K562 (cell line): ENCODE results near the gene PAFAH2. TPM values are rescaled to one million over a fixed set of nuclear protein-coding genes. Genes with fewer than 3 reads are reported as not detected.
A peak's percentile ranks its signal among the peaks of the same experiment; 100 is the strongest.

Experiments used
- C11orf30 ChIP-seq: fragments of 450-650 bp; IDR thresholded peaks from 2 replicates; pipeline ENCODE4 v1.6.1; 2016; ENCODE audit warnings: low read depth, mild to moderate bottlenecking
- CBFA2T2 ChIP-seq: fragments of 450-650 bp; conservative IDR thresholded peaks from 2 replicates; pipeline ENCODE4 v1.6.1; 2017; ENCODE audit warnings: mild to moderate bottlenecking
- CHD4 ChIP-seq: fragments of 200-600 bp; sonication (generic); IDR thresholded peaks from 3 replicates; pipeline ENCODE4 v1.6.1; 2012; ENCODE audit warnings: low read depth, mild to moderate bottlenecking, mixed read lengths, low read length, inconsistent platforms; ENCODE audit not compliant: insufficient read depth, insufficient replicate concordance, poor library complexity, severe bottlenecking
- ETV5 ChIP-seq: sonication (generic); formaldehyde crosslinking; IDR thresholded peaks from 2 replicates; pipeline ENCODE4 v1.4.0; 2020; ENCODE audit warnings: low read depth, mild to moderate bottlenecking, missing genetic modification reagents
- HBP1 ChIP-seq: fragments of 450-650 bp; formaldehyde crosslinking; IDR thresholded peaks from 2 replicates; pipeline ENCODE4 v1.4.0; 2022; ENCODE audit warnings: missing genetic modification characterization
- JUND ChIP-seq, 2 experiments: IDR thresholded peaks; 2 replicates in 1 of 2; 3 replicates in 1 of 2; pipeline ENCODE4 v1.6.1; 2011; ENCODE audit warnings: borderline replicate concordance in 2 of 2, low read depth in 2 of 2, low read length in 2 of 2, improper control_type of control experiment in 1 of 2, missing biosample characterization in 1 of 2, missing genetic modification characterization in 1 of 2, missing genetic modification reagents in 1 of 2
- MYC ChIP-seq, 2 experiments: fragments of 250-450 bp in 1 of 2; sonication (Bioruptor Pico) in 1 of 2; IDR thresholded peaks; 2 replicates each; pipeline versions ENCODE4 v1.5.1 to v1.6.1; 2012 to 2021; ENCODE audit warnings: low read depth in 2 of 2, borderline replicate concordance in 1 of 2, improper control_type of control experiment in 1 of 2, low read length in 1 of 2, mild to moderate bottlenecking in 1 of 2, moderate library complexity in 1 of 2
- POLR2B ChIP-seq: fragments of 450-650 bp; IDR thresholded peaks from 2 replicates; pipeline ENCODE4 v1.6.1; 2018; ENCODE audit warnings: low read depth; ENCODE audit not compliant: partially characterized antibody
- PTRF ChIP-seq: fragments of 450-650 bp; IDR thresholded peaks from 2 replicates; pipeline ENCODE4 v1.6.1; 2016; ENCODE audit warnings: mild to moderate bottlenecking, missing genetic modification characterization, missing compliant biosample characterization
- SREBF2 ChIP-seq: sonication (generic); formaldehyde crosslinking; IDR thresholded peaks from 2 replicates; pipeline ENCODE4 v1.4.0; 2020; ENCODE audit warnings: mild to moderate bottlenecking, missing genetic modification reagents
- TAF1 ChIP-seq: IDR thresholded peaks from 2 replicates; pipeline ENCODE4 v1.6.1; 2011; ENCODE audit warnings: mild to moderate bottlenecking, low read length, moderate library complexity; ENCODE audit not compliant: insufficient read depth, control insufficient read depth, severe bottlenecking; ENCODE audit errors: extremely low read depth
- ZBTB49 ChIP-seq: sonication (generic); formaldehyde crosslinking; IDR thresholded peaks from 2 replicates; pipeline ENCODE4 v1.8.0; 2022; ENCODE audit warnings: missing genetic modification reagents, mild to moderate bottlenecking, borderline replicate concordance
- polyA plus RNA-seq, 8 experiments: library from polyadenylated mRNA; depleted of rRNA in 4 of 8; stranded (reverse) in 5 of 8; unstranded in 3 of 8; fragments of >200 nt; fragmentation: Nextera tagmentation in 2 of 8; fragmentation: Illumina TruSeq in 1 of 8; extraction: Ambion mirVana in 2 of 8; extraction: Trizol in 1 of 8; gene quantifications; 2 replicates each; pipeline versions ENCODE4 v1.2.1 to v1.2.3, GENCODE V29; 2011 to 2014; ENCODE audit warnings: inconsistent platforms in 1 of 8, missing spikeins in 1 of 8
- total RNA-seq, 7 experiments: library from RNA; depleted of rRNA in 6 of 7; stranded (reverse); fragments of >200 nt in 6 of 7; fragmentation: Illumina TruSeq in 2 of 7; extraction: Trizol in 2 of 7; gene quantifications; 2 replicates each; pipeline versions ENCODE4 v1.2.1 to v1.2.3, GENCODE V29; 2011 to 2021; ENCODE audit warnings: low replicate concordance in 1 of 7
- TF ChIP-seq, protein P1 (sequence below): IDR thresholded peaks from 3 replicates; pipeline ENCODE4 v1.6.1; 2011; ENCODE audit warnings: borderline replicate concordance, mild to moderate bottlenecking; ENCODE audit not compliant: insufficient read length, insufficient read depth
- TF ChIP-seq, protein P2 (sequence below), 2 experiments: fragments of 150-350 bp in 1 of 2; IDR thresholded peaks; 2 replicates each; pipeline ENCODE4 v1.6.1; 2012 to 2016; ENCODE audit warnings: low read depth in 2 of 2, low read length in 2 of 2, mild to moderate bottlenecking in 1 of 2, moderate library complexity in 1 of 2
- TF ChIP-seq, protein P3 (sequence below), 2 experiments: fragments of 450-650 bp in 1 of 2; sonication (generic) in 1 of 2; formaldehyde crosslinking; conservative IDR thresholded peaks; 2 replicates each; pipeline versions ENCODE4 v1.4.0 to v1.8.1; 2020 to 2022; ENCODE audit warnings: mild to moderate bottlenecking in 1 of 2, missing genetic modification reagents in 1 of 2

PAFAH2 gene
- total and polyA plus RNA-seq, 9 of the 15 experiments (the other 6 are each of a cell fraction or from before 2014, with no cell fraction given), result 4.2 to 10.9 (median 6.8) TPM

GRCh38 chr1:26029864-26030481, 32.1 kb upstream of the PAFAH2 start (continued):
- TF ChIP-seq MYC (IDR thresholded peaks at IDR 0.05; ENCODE audit: low read depth, low read length) (peak; percentile 91), MYC (CRISPR knock-in tag; IDR thresholded peaks at IDR 0.05; ENCODE audit: borderline replicate concordance, low read depth) (no peak), CBFA2T2 (no peak), ZBTB49 (no peak), HBP1 (no peak), PTRF (no peak), SREBF2 (no peak), TAF1 (no peak), JUND (IDR thresholded peaks at IDR 0.05; ENCODE audit: borderline replicate concordance, low read depth, low read length) (peak; percentile 20; the same call in 1 of the 2 replicates), JUND (tag; IDR thresholded peaks at IDR 0.05; ENCODE audit: borderline replicate concordance, low read depth, low read length) (no peak), CHD4 (peak; percentile 46), POLR2B (no peak), ETV5 (CRISPR knock-in tag) (0 out of 2 replicates have a peak, but pooled peaks have one; percentile 40), C11orf30 (no peak)
- TF ChIP-seq, protein P1, sequence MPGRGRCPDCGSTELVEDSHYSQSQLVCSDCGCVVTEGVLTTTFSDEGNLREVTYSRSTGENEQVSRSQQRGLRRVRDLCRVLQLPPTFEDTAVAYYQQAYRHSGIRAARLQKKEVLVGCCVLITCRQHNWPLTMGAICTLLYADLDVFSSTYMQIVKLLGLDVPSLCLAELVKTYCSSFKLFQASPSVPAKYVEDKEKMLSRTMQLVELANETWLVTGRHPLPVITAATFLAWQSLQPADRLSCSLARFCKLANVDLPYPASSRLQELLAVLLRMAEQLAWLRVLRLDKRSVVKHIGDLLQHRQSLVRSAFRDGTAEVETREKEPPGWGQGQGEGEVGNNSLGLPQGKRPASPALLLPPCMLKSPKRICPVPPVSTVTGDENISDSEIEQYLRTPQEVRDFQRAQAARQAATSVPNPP, result no peak
- TF ChIP-seq, protein P2, sequence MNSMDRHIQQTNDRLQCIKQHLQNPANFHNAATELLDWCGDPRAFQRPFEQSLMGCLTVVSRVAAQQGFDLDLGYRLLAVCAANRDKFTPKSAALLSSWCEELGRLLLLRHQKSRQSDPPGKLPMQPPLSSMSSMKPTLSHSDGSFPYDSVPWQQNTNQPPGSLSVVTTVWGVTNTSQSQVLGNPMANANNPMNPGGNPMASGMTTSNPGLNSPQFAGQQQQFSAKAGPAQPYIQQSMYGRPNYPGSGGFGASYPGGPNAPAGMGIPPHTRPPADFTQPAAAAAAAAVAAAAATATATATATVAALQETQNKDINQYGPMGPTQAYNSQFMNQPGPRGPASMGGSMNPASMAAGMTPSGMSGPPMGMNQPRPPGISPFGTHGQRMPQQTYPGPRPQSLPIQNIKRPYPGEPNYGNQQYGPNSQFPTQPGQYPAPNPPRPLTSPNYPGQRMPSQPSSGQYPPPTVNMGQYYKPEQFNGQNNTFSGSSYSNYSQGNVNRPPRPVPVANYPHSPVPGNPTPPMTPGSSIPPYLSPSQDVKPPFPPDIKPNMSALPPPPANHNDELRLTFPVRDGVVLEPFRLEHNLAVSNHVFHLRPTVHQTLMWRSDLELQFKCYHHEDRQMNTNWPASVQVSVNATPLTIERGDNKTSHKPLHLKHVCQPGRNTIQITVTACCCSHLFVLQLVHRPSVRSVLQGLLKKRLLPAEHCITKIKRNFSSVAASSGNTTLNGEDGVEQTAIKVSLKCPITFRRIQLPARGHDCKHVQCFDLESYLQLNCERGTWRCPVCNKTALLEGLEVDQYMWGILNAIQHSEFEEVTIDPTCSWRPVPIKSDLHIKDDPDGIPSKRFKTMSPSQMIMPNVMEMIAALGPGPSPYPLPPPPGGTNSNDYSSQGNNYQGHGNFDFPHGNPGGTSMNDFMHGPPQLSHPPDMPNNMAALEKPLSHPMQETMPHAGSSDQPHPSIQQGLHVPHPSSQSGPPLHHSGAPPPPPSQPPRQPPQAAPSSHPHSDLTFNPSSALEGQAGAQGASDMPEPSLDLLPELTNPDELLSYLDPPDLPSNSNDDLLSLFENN (IDR thresholded peaks at IDR 0.05; ENCODE audit: low read depth in 2 of 2, low read length in 2 of 2), result no peak
- TF ChIP-seq, protein P3, sequence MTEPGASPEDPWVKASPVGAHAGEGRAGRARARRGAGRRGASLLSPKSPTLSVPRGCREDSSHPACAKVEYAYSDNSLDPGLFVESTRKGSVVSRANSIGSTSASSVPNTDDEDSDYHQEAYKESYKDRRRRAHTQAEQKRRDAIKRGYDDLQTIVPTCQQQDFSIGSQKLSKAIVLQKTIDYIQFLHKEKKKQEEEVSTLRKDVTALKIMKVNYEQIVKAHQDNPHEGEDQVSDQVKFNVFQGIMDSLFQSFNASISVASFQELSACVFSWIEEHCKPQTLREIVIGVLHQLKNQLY (CRISPR knock-in tag; conservative IDR thresholded peaks at IDR 0.05), result no peak
